GM12892 (cell line): ENCODE data around the gene RIC8A.

Source experiments
- POLR2A ChIP-seq: IDR thresholded peaks from 2 replicates; pipeline ENCODE4 v1.6.1; 2011; ENCODE audit warnings: low read depth, low read length, control low read depth
- POLR2AphosphoS5 ChIP-seq: IDR thresholded peaks from 2 replicates; pipeline ENCODE4 v1.6.1; 2011; ENCODE audit warnings: low read depth, low read length, control low read depth
- TAF1 ChIP-seq: IDR thresholded peaks from 2 replicates; pipeline ENCODE4 v1.6.1; 2011; ENCODE audit warnings: low read depth, mild to moderate bottlenecking, control low read depth, low read length, borderline replicate concordance

- TF ChIP-seq POLR2AphosphoS5 (no peak), POLR2A (no peak; the same call in 1 of the 2 replicates), TAF1 (no peak)
Measured at GRCh38 chr11:215581-216037, 8.1 kb downstream of the RIC8A start.
